ENCODE measurements around the gene CR1.
A peak's percentile ranks its signal among the peaks of the same experiment; 100 is the strongest.

DNA sequence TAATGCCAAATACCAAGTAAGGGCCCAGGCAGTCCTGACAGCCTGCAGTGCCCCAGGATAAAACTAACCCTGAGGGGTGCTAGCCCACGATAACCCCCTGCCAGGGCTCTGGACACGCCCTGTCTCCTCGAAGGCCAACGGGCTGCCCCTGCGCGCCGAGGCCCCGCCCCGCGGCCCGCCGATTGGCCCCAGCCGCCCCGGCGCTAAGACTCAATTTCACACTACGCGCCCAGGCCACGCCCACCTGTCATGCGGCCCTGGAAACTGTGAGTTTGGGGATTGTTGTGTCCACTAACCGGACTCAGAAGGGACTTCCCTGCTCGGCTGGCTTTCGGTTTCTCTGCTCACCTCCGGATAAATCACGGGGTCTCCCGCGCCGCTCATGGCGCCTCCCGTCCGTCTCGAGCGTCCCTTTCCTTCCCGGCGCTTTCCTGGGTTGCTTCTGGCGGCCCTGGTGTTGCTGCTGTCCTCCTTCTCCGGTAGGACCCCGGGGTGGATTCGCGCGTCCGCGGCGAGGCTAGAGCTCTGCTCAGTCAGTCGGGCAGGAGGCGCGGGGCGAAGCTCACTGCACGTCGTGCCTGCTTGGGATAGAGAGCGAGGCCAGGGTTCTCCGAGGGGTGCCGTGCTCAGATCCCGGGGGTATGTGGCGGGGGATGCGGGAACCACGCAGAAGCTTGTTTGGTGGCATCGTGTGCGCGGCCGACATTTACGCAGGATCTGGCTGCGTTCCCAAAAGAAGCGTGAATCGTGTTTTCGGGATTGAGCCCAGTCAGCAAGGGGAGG lies 149.1 kb downstream of the CR1 start, which contains the start of gene CR1L:
- TF ChIP-seq, protein P1, sequence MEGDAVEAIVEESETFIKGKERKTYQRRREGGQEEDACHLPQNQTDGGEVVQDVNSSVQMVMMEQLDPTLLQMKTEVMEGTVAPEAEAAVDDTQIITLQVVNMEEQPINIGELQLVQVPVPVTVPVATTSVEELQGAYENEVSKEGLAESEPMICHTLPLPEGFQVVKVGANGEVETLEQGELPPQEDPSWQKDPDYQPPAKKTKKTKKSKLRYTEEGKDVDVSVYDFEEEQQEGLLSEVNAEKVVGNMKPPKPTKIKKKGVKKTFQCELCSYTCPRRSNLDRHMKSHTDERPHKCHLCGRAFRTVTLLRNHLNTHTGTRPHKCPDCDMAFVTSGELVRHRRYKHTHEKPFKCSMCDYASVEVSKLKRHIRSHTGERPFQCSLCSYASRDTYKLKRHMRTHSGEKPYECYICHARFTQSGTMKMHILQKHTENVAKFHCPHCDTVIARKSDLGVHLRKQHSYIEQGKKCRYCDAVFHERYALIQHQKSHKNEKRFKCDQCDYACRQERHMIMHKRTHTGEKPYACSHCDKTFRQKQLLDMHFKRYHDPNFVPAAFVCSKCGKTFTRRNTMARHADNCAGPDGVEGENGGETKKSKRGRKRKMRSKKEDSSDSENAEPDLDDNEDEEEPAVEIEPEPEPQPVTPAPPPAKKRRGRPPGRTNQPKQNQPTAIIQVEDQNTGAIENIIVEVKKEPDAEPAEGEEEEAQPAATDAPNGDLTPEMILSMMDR (IDR thresholded peaks at IDR 0.05; ENCODE audit: insufficient read depth, low read depth, low read length), result no peak
- peak; percentile 47 for TF ChIP-seq EZH2 (IDR thresholded peaks at IDR 0.05; ENCODE audit: insufficient read depth, low read length)
